ENCODE results near the gene NEB.

Gene NEB

GRCh38 chr2:151472966-151473365, 261.3 kb downstream of the NEB start:
- no peak for DNase-seq

- no peak for DNase-seq
Observed at GRCh38 chr2:151470556-151470955, 263.7 kb downstream of the NEB start.

DNA sequence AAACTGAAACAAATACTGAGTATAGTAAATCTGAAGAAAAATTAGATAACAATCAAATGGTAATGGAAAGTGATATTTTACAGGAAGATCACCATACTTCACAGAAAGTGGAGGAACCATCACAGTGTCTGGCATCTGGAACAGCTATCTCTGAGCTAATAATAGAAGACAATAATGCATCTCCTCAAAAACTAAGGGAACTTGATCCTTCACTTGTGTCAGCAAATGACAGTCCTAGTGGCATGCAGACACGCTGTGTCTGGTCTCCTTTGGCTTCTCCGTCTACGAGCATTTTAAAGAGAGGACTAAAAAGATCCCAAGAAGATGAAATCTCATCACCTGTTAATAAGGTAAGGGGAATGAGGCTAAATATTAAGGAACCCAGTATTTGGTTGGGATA, 268.5 kb downstream of the NEB start:
- no peak for DNase-seq

DNA sequence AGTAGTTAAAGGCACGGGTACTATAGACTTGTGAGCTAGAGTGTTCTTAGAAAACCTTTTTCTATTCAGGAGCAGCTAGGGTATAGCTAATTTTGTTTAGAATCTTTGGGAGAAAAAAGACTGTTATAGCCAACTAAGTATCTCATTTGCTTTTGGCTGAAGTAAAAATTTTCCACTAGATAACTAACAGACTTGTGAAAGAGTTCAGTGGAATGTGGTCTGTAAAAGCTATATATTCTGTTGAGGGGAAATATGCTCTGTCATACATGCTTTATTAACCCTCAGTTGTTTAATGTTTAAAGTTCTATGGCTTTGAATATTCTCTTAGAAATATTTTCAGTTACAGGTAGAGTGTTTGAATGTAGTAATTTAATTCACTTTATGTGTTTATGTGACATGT, 274.9 kb downstream of the NEB start:
- no peak for DNase-seq

GRCh38 chr2:151439127-151439526, 295.1 kb downstream of the NEB start:
- DNase-seq: no peak

- no peak for DNase-seq
Observed at GRCh38 chr2:151438506-151438905, 295.8 kb downstream of the NEB start.

DNA sequence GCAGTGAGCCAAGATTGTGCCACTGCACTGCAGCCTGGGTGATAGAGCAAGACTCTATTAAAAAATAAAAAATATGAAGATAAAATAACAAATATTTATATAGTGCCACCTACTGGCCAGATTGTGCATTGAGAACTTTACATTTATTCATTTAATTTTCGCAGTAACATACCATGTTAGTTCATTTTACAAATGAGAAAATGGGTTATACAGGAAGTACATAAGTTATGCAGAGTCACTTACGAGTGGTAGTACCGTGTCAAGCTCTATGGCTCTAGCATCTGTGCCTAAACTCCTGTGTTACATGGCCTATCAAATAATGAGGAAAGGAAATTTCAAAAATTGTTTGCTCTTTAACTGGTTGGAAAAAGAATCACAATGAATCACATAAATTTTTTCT, 296.6 kb downstream of the NEB start:
- DNase-seq: no peak
